Heart left ventricle (tissue), 16 donors: Measurements from ENCODE around the gene MYL7. TPM values are rescaled to one million over a fixed set of nuclear protein-coding genes. Genes with fewer than 3 reads are reported as not detected.
A peak's percentile ranks its signal among the peaks of the same experiment; 100 is the strongest.

Source experiments
- ATAC-seq, 4 donors: fragments of 200-7000 bp; cut with Tn5 transposase; one replicate each; pipeline ENCODE4 v1.9.1; 2020 to 2022; ENCODE audit warnings: moderate library complexity in 4 of 4, mild to moderate bottlenecking in 3 of 4, moderate number of reproducible peaks in 1 of 4
- DNase-seq, 5 donors: peaks; one replicate each; pipeline ENCODE4 v3.0.0-alpha.2; 2020
- H3K27ac ChIP-seq, 12 donors: fragments of 200-600 bp; sonication (generic) in 4 of 12; one replicate each; pipeline versions ENCODE4 v1.5.0 to v1.8.0; 2016 to 2022; ENCODE audit warnings: mild to moderate bottlenecking in 2 of 12
- H3K27me3 ChIP-seq, 9 donors: fragments of 200-600 bp; sonication (generic) in 2 of 9; one replicate each; pipeline versions ENCODE4 v1.5.1 to v1.8.0; 2016 to 2022; ENCODE audit warnings: mild to moderate bottlenecking in 3 of 9
- H3K36me3 ChIP-seq, 9 donors: fragments of 200-600 bp; sonication (generic) in 2 of 9; one replicate each; pipeline versions ENCODE4 v1.5.0 to v1.8.0; 2018 to 2022; ENCODE audit warnings: mild to moderate bottlenecking in 2 of 9
- H3K4me1 ChIP-seq, 12 donors: fragments of 200-600 bp; sonication (generic) in 4 of 12; one replicate each; pipeline versions ENCODE4 v1.5.0 to v1.8.0; 2016 to 2022; ENCODE audit warnings: mild to moderate bottlenecking in 3 of 12
- H3K4me3 ChIP-seq, 12 donors: fragments of 200-600 bp; sonication (generic) in 4 of 12; one replicate each; pipeline versions ENCODE4 v1.5.0 to v1.8.0; 2017 to 2022; ENCODE audit warnings: mild to moderate bottlenecking in 9 of 12, moderate library complexity in 4 of 12
- H3K9me3 ChIP-seq, 12 donors: fragments of 200-600 bp; sonication (generic) in 4 of 12; one replicate each; pipeline versions ENCODE4 v1.5.0 to v1.8.0; 2016 to 2022; ENCODE audit warnings: mild to moderate bottlenecking in 1 of 12
- CTCF ChIP-seq, 12 donors: fragments of 200-600 bp; sonication (generic) in 4 of 12; IDR thresholded peaks; one replicate each; pipeline versions ENCODE4 v1.5.0 to v1.8.0; 2018 to 2022; ENCODE audit warnings: antibody characterized with exemption in 12 of 12, mild to moderate bottlenecking in 5 of 12
- POLR2A ChIP-seq, 2 donors: fragments of 450-650 bp; IDR thresholded peaks; one replicate each; pipeline ENCODE4 v1.6.1; 2017; ENCODE audit warnings: antibody characterized with exemption in 2 of 2, mild to moderate bottlenecking in 2 of 2, moderate library complexity in 2 of 2
- WGBS, 4 donors: extraction: QIAGEN DNeasy Blood & Tissue Kit in 2 of 4; methylation state at CpG; one replicate each; pipeline versions ENCODE4 v1.1.5 to v1.1.7; 2013 to 2018; 5-methylcytosine and 5-hydroxymethylcytosine counted together
- intact Hi-C, 10 donors: fragments of 100-400 bp; cut with DNase I; formaldehyde crosslinking; loops; one replicate each; pipeline versions ENCODE4 v1.11.1 to v1.14.2; 2022
- polyA plus RNA-seq, 2 donors: library from polyadenylated mRNA; stranded (reverse); fragments of 200-250 nt; gene quantifications; one replicate each; pipeline ENCODE4 v1.2.3, GENCODE V29; 2013
- total RNA-seq, 9 donors: library from RNA; depleted of rRNA in 2 of 9; stranded (reverse); fragments of >200 nt in 2 of 9; fragmentation: NEBNext Ultra II Directional in 3 of 9; extraction: Animal tissue kit (Norgen Biotek cat#: 25700) in 3 of 9; gene quantifications; one replicate each; pipeline versions ENCODE4 v1.1.0 to v1.2.4, GENCODE V29; 2016 to 2023
- donor health status: ischemic (EF 13 %, LVEDD 7.1; RV severe dilation, severe dysfunction).
- donor health status: healthy with polysubstance abuse.
- donor health status: DM: no; HTN: yes; CAD: no.
- donor health status: DM: no; HTN: no; CAD: no.
- donor health status: ischemic (EF 25% LVEDD 6.9; RV normal size, moderate dysfunction).
- donor health status: ischemic (EF 25% LVEDD 5.7; RV mildly dilated, moderate dysfunction).
- donor health status: healthy.
- donor health status: DM: yes; HTN: yes; CAD: no.
- donor health status: ischemic (EF 35%, LVEDD 5.7; RV mildly dilated, moderate dysfunction).
- donor health status: nonischemic (EF 11% LVEDD 7.7; RV severe dilation, severe dysfunction).
- donor health status: DM: yes; HTN: yes; CAD: no.
- donor health status: PGD.
- donor health status: ischemic (EF 29% LVEDD 5.4; RV normal size, mild dysfunction).
- donor health status: nonischemic (EF 23%, LVEDD 6.1; RV moderate dilation, normal function).

Gene MYL7
- total and polyA plus RNA-seq, 11 donors = 975 to 4,037 (median 2,357) TPM

- Histone ChIP-seq H3K4me3 (no peak overlapping the region), H3K27me3 (no peaks in the 10 kb centered on the region), H3K36me3 (peaks cover 0 to 90% (median 41%) of the 10 kb centered on the region in 9 donors), H3K9me3 (no peaks in the 10 kb centered on the region), H3K4me1 (peaks cover 0 to 21% (median 13%) of the 10 kb centered on the region in 12 donors), H3K27ac (peak overlapping the region in 6 of 12 donors; percentile 42 to 75 (median 62))
- DNase-seq (peak in 1 of 5 donors; percentile 21), ATAC-seq (no peak)
- no peak for TF ChIP-seq CTCF (IDR thresholded peaks at IDR 0.05)
- TF ChIP-seq POLR2A (IDR thresholded peaks at IDR 0.05) = no peak
- intact Hi-C loops = no loop called here
- WGBS, 4 donors = 86 to 93% (median 92%) methylated on average over 22 to 24 of the region's 24 CpGs
Observed at GRCh38 chr7:44113764-44114354, 27.3 kb downstream of the MYL7 start.

- TF ChIP-seq POLR2A (IDR thresholded peaks at IDR 0.05) (no peak), CTCF (IDR thresholded peaks at IDR 0.05) (no peak)
- intact Hi-C loops = no loop called here
- Histone ChIP-seq H3K36me3 (peaks cover 0 to 95% (median 39%) of the 10 kb centered on the region in 9 donors), H3K4me3 (no peak overlapping the region), H3K27ac (no peak overlapping the region), H3K27me3 (no peaks in the 10 kb centered on the region), H3K4me1 (peaks cover 0 to 21% (median 13%) of the 10 kb centered on the region in 12 donors), H3K9me3 (no peaks in the 10 kb centered on the region)
- WGBS, 4 donors = 85 to 90% (median 87%) methylated on average over 33 to 34 of the region's 34 CpGs
- ATAC-seq = no peak
- peak in 1 of 5 donors; percentile 23 for DNase-seq
Observed at GRCh38 chr7:44112997-44113763, 28.0 kb downstream of the MYL7 start.

GRCh38 chr7:44112231-44112996, 28.7 kb downstream of the MYL7 start:
- WGBS, 4 donors = 74 to 83% (median 78%) methylated on average over 33 to 41 of the region's 41 CpGs
- Histone ChIP-seq H3K36me3 (peaks cover 0 to 94% (median 33%) of the 10 kb centered on the region in 9 donors), H3K27ac (no peak overlapping the region), H3K27me3 (no peaks in the 10 kb centered on the region), H3K9me3 (no peaks in the 10 kb centered on the region), H3K4me1 (peaks cover 0 to 22% (median 13%) of the 10 kb centered on the region in 12 donors), H3K4me3 (no peak overlapping the region)
- DNase-seq (peak in 2 of 5 donors; percentile 20 to 55), ATAC-seq (no peak)
- intact Hi-C loops = no loop called here
- TF ChIP-seq POLR2A (IDR thresholded peaks at IDR 0.05) = no peak
- no peak for TF ChIP-seq CTCF (IDR thresholded peaks at IDR 0.05)

- Histone ChIP-seq H3K4me1 (peaks cover 0 to 28% (median 13%) of the 10 kb centered on the region in 12 donors), H3K27me3 (no peaks in the 10 kb centered on the region), H3K9me3 (no peaks in the 10 kb centered on the region), H3K36me3 (peaks cover 0 to 95% (median 30%) of the 10 kb centered on the region in 9 donors), H3K4me3 (no peak overlapping the region), H3K27ac (no peak overlapping the region)
- intact Hi-C loops = no loop called here
- TF ChIP-seq POLR2A (IDR thresholded peaks at IDR 0.05) (no peak), CTCF (IDR thresholded peaks at IDR 0.05) (no peak)
- DNase-seq (no peak), ATAC-seq (no peak)
- WGBS, 4 donors = 88 to 93% (median 91%) methylated on average over 16 of the region's 16 CpGs
Observed at GRCh38 chr7:44111761-44112160, 29.4 kb downstream of the MYL7 start.
